CD14-positive monocyte (primary cell): Measurements from ENCODE around the gene DOCK1. TPM values are rescaled to one million over a fixed set of nuclear protein-coding genes. Genes with fewer than 3 reads are reported as not detected.

Experiments used
- DNase-seq, 3 donors: peaks; one replicate each; pipeline ENCODE4 v3.0.0-alpha.2; 2011 to 2022
- H2AFZ ChIP-seq: 2 replicates; pipeline ENCODE4 v1.6.0; 2012; ENCODE audit warnings: mild to moderate bottlenecking, low read depth, low read length, inconsistent platforms; ENCODE audit not compliant: insufficient read depth, poor library complexity, severe bottlenecking
- H3K27ac ChIP-seq, 2 donors: 1 replicate in 1 of 2; 2 replicates in 1 of 2; pipeline ENCODE4 v1.5.1; 2012 to 2013; ENCODE audit warnings: low read length in 2 of 2, control low read depth in 1 of 2, inconsistent platforms in 1 of 2, low read depth in 1 of 2, mild to moderate bottlenecking in 1 of 2
- H3K27me3 ChIP-seq, 2 donors: one replicate each; pipeline versions ENCODE4 v1.6.0 to v1.6.1; 2011 to 2013; ENCODE audit warnings: low read length in 2 of 2; ENCODE audit not compliant: control insufficient read depth in 2 of 2, insufficient read depth in 2 of 2
- H3K36me3 ChIP-seq, 2 donors: replicated peaks in 1 of 2; 1 replicate in 1 of 2; 2 replicates in 1 of 2; pipeline versions ENCODE4 v1.5.1 to v1.6.1; 2012 to 2013; ENCODE audit warnings: low read length in 2 of 2, control low read depth in 1 of 2, inconsistent platforms in 1 of 2, mild to moderate bottlenecking in 1 of 2; ENCODE audit not compliant: insufficient read depth in 2 of 2, control insufficient read depth in 1 of 2
- H3K4me1 ChIP-seq, 2 donors: 1 replicate in 1 of 2; 2 replicates in 1 of 2; pipeline versions ENCODE4 v1.5.1 to v1.6.1; 2012 to 2013; ENCODE audit warnings: low read length in 2 of 2, control low read depth in 1 of 2, inconsistent platforms in 1 of 2, mild to moderate bottlenecking in 1 of 2, moderate library complexity in 1 of 2; ENCODE audit not compliant: insufficient read depth in 2 of 2, control insufficient read depth in 1 of 2
- H3K4me2 ChIP-seq: replicated peaks from 2 replicates; pipeline ENCODE3; 2012; ENCODE audit warnings: low read length, moderate library complexity, mild to moderate bottlenecking; ENCODE audit not compliant: poor library complexity, severe bottlenecking; ENCODE audit errors: extremely low read depth
- H3K4me3 ChIP-seq, 3 experiments: fragments of 200-600 bp in 1 of 3; sonication (generic) in 1 of 3; replicated peaks in 1 of 3; 1 replicate in 2 of 3; 2 replicates in 1 of 3; pipeline ENCODE4 v1.5.1; 2011 to 2013; ENCODE audit warnings: low read length in 3 of 3, mild to moderate bottlenecking in 3 of 3, control low read depth in 2 of 3, low read depth in 2 of 3, inconsistent platforms in 1 of 3, moderate library complexity in 1 of 3
- H3K79me2 ChIP-seq: 2 replicates; pipeline ENCODE4 v1.6.0; 2012; ENCODE audit warnings: mild to moderate bottlenecking, control low read depth, inconsistent platforms, low read length, moderate library complexity; ENCODE audit not compliant: insufficient read depth
- H3K9ac ChIP-seq: 2 replicates; pipeline ENCODE4 v1.6.0; 2017; ENCODE audit warnings: low read length, mild to moderate bottlenecking; ENCODE audit not compliant: insufficient read depth, poor library complexity, severe bottlenecking
- H3K9me3 ChIP-seq, 2 donors: replicated peaks in 1 of 2; 1 replicate in 1 of 2; 2 replicates in 1 of 2; pipeline versions ENCODE4 v1.5.1 to v1.6.1; 2012 to 2013; ENCODE audit warnings: low read length in 2 of 2, control low read depth in 1 of 2; ENCODE audit not compliant: control insufficient read depth in 1 of 2, insufficient read depth in 1 of 2
- H4K20me1 ChIP-seq: 2 replicates; pipeline ENCODE4 v1.6.0; 2012; ENCODE audit warnings: mild to moderate bottlenecking, low read length, control low read depth, moderate library complexity; ENCODE audit not compliant: insufficient read depth
- H3K27ac Mint-ChIP-seq, 7 donors: one replicate each; pipeline ENCODE4 v1.8.0; 2020; ENCODE audit warnings: mild to moderate bottlenecking in 7 of 7, mixed read lengths in 7 of 7, moderate library complexity in 6 of 7, inconsistent platforms in 2 of 7
- H3K27me3 Mint-ChIP-seq, 3 donors: one replicate each; pipeline ENCODE4 v1.8.0; 2021 to 2022; ENCODE audit warnings: low read depth in 3 of 3, mild to moderate bottlenecking in 3 of 3, mixed read lengths in 3 of 3, moderate library complexity in 3 of 3, inconsistent platforms in 1 of 3
- H3K36me3 Mint-ChIP-seq, 2 donors: one replicate each; pipeline ENCODE4 v1.8.0; 2020; ENCODE audit warnings: mixed read lengths in 2 of 2, inconsistent platforms in 1 of 2, mild to moderate bottlenecking in 1 of 2
- H3K4me1 Mint-ChIP-seq: one replicate; pipeline ENCODE4 v1.8.0; 2020; ENCODE audit warnings: mild to moderate bottlenecking, mixed read lengths
- H3K4me3 Mint-ChIP-seq, 2 donors: one replicate each; pipeline ENCODE4 v1.8.0; 2020; ENCODE audit warnings: mild to moderate bottlenecking in 2 of 2, mixed read lengths in 2 of 2, moderate library complexity in 1 of 2
- H3K9me3 Mint-ChIP-seq, 7 donors: one replicate each; pipeline ENCODE4 v1.8.0; 2020 to 2022; ENCODE audit warnings: mixed read lengths in 7 of 7, mild to moderate bottlenecking in 6 of 7, moderate library complexity in 6 of 7, inconsistent platforms in 2 of 7
- WGBS: methylation state at CpG from one replicate; pipeline ENCODE4 v1.1.5; 2013; ENCODE audit warnings: missing lambda C conversion rate; ENCODE audit not compliant: insufficient coverage; 5-methylcytosine and 5-hydroxymethylcytosine counted together
- intact Hi-C, 2 donors: fragments of 100-400 bp; cut with micrococcal nuclease; formaldehyde crosslinking; loops; one replicate each; pipeline versions ENCODE4 v1.15.0 to v1.15.1; 2023
- polyA plus RNA-seq, 3 donors: library from polyadenylated mRNA; depleted of rRNA in 1 of 3; unstranded in 2 of 3; stranded (reverse) in 1 of 3; fragments of 300-500 nt in 2 of 3; fragments of >200 nt in 1 of 3; fragmentation: Illumina TruSeq in 2 of 3; gene quantifications; 1 replicate in 2 of 3; 2 replicates in 1 of 3; pipeline ENCODE4 v1.2.3, GENCODE V29; 2012 to 2021
- TF ChIP-seq, protein P1 (sequence below): fragments of 200-600 bp; IDR thresholded peaks from one replicate; pipeline ENCODE4 v1.8.0; 2022; ENCODE audit warnings: antibody characterized with exemption, mild to moderate bottlenecking

Gene DOCK1
- polyA plus RNA-seq, 3 donors, result 0.31 to 0.35 TPM; not detected in 1

DNA sequence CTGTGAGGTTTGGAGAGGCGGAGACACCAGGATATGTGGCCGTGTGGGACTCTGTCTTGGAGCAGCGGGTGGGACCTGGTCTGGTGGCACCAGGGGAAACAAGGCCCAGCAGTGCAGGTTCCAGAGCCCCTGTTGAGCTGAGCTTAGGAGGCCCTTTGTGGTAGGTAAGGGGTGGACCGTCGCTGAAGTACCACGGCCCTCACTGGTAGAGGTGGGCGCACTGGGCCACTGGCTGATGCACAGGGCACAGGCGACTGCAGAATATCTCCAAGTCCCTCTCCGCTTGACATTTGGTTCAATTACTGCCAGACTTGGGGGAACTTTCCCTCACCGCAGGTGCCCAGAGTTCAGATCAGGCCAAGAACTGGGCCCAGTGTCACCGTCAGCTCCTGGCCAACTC lies 27.3 kb downstream of the DOCK1 start:
- Histone ChIP-seq H3K4me1 (no peaks in the 10 kb centered on the region), H2AFZ (no peak overlapping the region), H3K79me2 (no peaks in the 10 kb centered on the region), H4K20me1 (no peaks in the 10 kb centered on the region), H3K9ac (no peak overlapping the region), H3K27ac (no peak overlapping the region), H3K27me3 (no peaks in the 10 kb centered on the region), H3K4me2 (no peak overlapping the region), H3K36me3 (no peaks in the 10 kb centered on the region), H3K9me3 (no peaks in the 10 kb centered on the region), H3K4me3 (no peak overlapping the region)
- intact Hi-C loops, result no loop called here
- Mint-ChIP-seq H3K4me1 (no peaks in the 10 kb centered on the region), H3K9me3 (peaks cover 0 to 3% (median 1%) of the 10 kb centered on the region in 7 donors), H3K27me3 (peaks cover 0 to 7% (median 0%) of the 10 kb centered on the region in 3 donors), H3K4me3 (no peak overlapping the region), H3K27ac (peak overlapping the region in 1 of 7 donors; percentile 8), H3K36me3 (no peaks in the 10 kb centered on the region)
- no peak for DNase-seq
- 93% methylated on average over 9 of the region's 11 CpGs for WGBS
- TF ChIP-seq, protein P1, sequence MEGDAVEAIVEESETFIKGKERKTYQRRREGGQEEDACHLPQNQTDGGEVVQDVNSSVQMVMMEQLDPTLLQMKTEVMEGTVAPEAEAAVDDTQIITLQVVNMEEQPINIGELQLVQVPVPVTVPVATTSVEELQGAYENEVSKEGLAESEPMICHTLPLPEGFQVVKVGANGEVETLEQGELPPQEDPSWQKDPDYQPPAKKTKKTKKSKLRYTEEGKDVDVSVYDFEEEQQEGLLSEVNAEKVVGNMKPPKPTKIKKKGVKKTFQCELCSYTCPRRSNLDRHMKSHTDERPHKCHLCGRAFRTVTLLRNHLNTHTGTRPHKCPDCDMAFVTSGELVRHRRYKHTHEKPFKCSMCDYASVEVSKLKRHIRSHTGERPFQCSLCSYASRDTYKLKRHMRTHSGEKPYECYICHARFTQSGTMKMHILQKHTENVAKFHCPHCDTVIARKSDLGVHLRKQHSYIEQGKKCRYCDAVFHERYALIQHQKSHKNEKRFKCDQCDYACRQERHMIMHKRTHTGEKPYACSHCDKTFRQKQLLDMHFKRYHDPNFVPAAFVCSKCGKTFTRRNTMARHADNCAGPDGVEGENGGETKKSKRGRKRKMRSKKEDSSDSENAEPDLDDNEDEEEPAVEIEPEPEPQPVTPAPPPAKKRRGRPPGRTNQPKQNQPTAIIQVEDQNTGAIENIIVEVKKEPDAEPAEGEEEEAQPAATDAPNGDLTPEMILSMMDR, result no peak

GRCh38 chr10:126933116-126933515 lies 27.9 kb downstream of the DOCK1 start:
- no peaks in the 10 kb centered on the region for H3K27me3 ChIP-seq
- no peak overlapping the region for H3K9ac ChIP-seq
- TF ChIP-seq, protein P1, result no peak
- H3K9me3 ChIP-seq, result no peaks in the 10 kb centered on the region
- H3K27ac ChIP-seq, result no peak overlapping the region
- H3K9me3 Mint-ChIP-seq, result peaks cover 1 to 7% (median 3%) of the 10 kb centered on the region in 7 donors
- H3K36me3 ChIP-seq, result no peaks in the 10 kb centered on the region
- H3K4me2 ChIP-seq, result no peak overlapping the region
- H3K4me1 Mint-ChIP-seq, result no peaks in the 10 kb centered on the region
- no peaks in the 10 kb centered on the region for H4K20me1 ChIP-seq
- no peak overlapping the region for H3K27ac Mint-ChIP-seq
- no peaks in the 10 kb centered on the region for H3K79me2 ChIP-seq
- no peaks in the 10 kb centered on the region for H3K36me3 Mint-ChIP-seq
- intact Hi-C loops, result no loop called here
- WGBS, result 89% methylated on average over 4 of the region's 4 CpGs
- no peak overlapping the region for H2AFZ ChIP-seq
- H3K4me1 ChIP-seq, result no peaks in the 10 kb centered on the region
- no peak overlapping the region for H3K4me3 ChIP-seq
- DNase-seq, result no peak
- no peak overlapping the region for H3K4me3 Mint-ChIP-seq
- H3K27me3 Mint-ChIP-seq, result peaks cover 0 to 4% (median 0%) of the 10 kb centered on the region in 3 donors
